Endothelial cell of umbilical vein (primary cell): ENCODE results near the gene KIF6. TPM values are rescaled to one million over a fixed set of nuclear protein-coding genes. Genes with fewer than 3 reads are reported as not detected.

ENCODE experiments used
- BruUV-seq: library from RNA; stranded (reverse); fragments of 400-500 nt; replicated peaks from 2 replicates; lab custom pipeline; 2021; lab: Mats Ljungman, UMichigan
- CTCF ChIA-PET: fragments of 300-600, 350-600 bp; sonication (Branson Sonifier 250); formaldehyde crosslinking; loops from one replicate; lab custom pipeline; 2021; ENCODE audit warnings: antibody characterized with exemption, inconsistent platforms; lab: Charles Lee
- POLR2A ChIA-PET: fragments of 300-600, 350-600 bp; sonication (Branson Sonifier 250); formaldehyde crosslinking; loops from one replicate; lab custom pipeline; 2021; ENCODE audit warnings: antibody characterized with exemption, inconsistent platforms; lab: Charles Lee
- DNase-seq: peaks from one replicate; pipeline ENCODE4 v3.0.0-alpha.2; 2011; ENCODE audit warnings: low read depth, low spot score
- FAIRE-seq: peaks from 2 replicates; lab custom pipeline; 2011; peaks lifted over from hg19 to GRCh38; lab: Jason Lieb, UNC
- H2AFZ ChIP-seq: 2 replicates; pipeline ENCODE4 v1.6.0; 2012; ENCODE audit warnings: low read depth, low read length, control low read depth, inconsistent platforms
- H3K27ac ChIP-seq: 2 replicates; pipeline ENCODE4 v1.5.1; 2011; ENCODE audit warnings: low read depth, mild to moderate bottlenecking, control low read depth, low read length, moderate library complexity; ENCODE audit not compliant: insufficient read depth
- H3K27me3 ChIP-seq, 2 experiments: 2 replicates each; pipeline versions ENCODE4 v1.6.0 to v1.6.1; 2011; ENCODE audit warnings: low read length in 2 of 2, mixed read lengths in 1 of 2; ENCODE audit not compliant: control insufficient read depth in 2 of 2, insufficient read depth in 2 of 2
- H3K36me3 ChIP-seq, 2 experiments: 2 replicates in 1 of 2; 3 replicates in 1 of 2; pipeline ENCODE4 v1.5.1; 2011; ENCODE audit warnings: low read length in 2 of 2, mild to moderate bottlenecking in 1 of 2, moderate library complexity in 1 of 2; ENCODE audit not compliant: control insufficient read depth in 2 of 2, insufficient read depth in 2 of 2; ENCODE audit errors: extremely low read depth in 1 of 2
- H3K4me1 ChIP-seq: 3 replicates; pipeline ENCODE4 v1.5.1; 2011; ENCODE audit warnings: mild to moderate bottlenecking, low read length; ENCODE audit not compliant: control insufficient read depth, insufficient read depth; ENCODE audit errors: extremely low read depth
- H3K4me2 ChIP-seq: 2 replicates; pipeline ENCODE4 v1.6.1; 2011; ENCODE audit warnings: low read length, control low read depth, mixed read lengths; ENCODE audit not compliant: insufficient read depth
- H3K4me3 ChIP-seq, 3 experiments: fragments of 200-600 bp in 1 of 3; sonication (generic), shearing (Covaris generic) in 1 of 3; replicated peaks in 1 of 3; 2 replicates each; pipeline ENCODE4 v1.5.1; 2011 to 2016; ENCODE audit warnings: control low read depth in 3 of 3, low read length in 3 of 3, mild to moderate bottlenecking in 2 of 3, inconsistent platforms in 1 of 3, low read depth in 1 of 3, moderate library complexity in 1 of 3; ENCODE audit not compliant: insufficient read depth in 1 of 3
- H3K79me2 ChIP-seq: 2 replicates; pipeline ENCODE4 v1.6.0; 2012; ENCODE audit warnings: low read length, inconsistent platforms; ENCODE audit not compliant: control insufficient read depth, insufficient read depth
- H3K9ac ChIP-seq: replicated peaks from 2 replicates; pipeline ENCODE3; 2011; ENCODE audit warnings: low read length, control low read depth; ENCODE audit not compliant: insufficient read depth; ENCODE audit errors: extremely low read depth
- H3K9me1 ChIP-seq: replicated peaks from 3 replicates; pipeline ENCODE4 v1.6.0; 2011; ENCODE audit warnings: mild to moderate bottlenecking, low read length; ENCODE audit not compliant: control insufficient read depth, insufficient read depth; ENCODE audit errors: extremely low read depth
- H3K9me3 ChIP-seq: replicated peaks from 2 replicates; pipeline ENCODE4 v1.5.1; 2012; ENCODE audit warnings: low read length, inconsistent platforms; ENCODE audit not compliant: control insufficient read depth, insufficient read depth
- H4K20me1 ChIP-seq: replicated peaks from 2 replicates; pipeline ENCODE3; 2011; ENCODE audit warnings: mild to moderate bottlenecking, low read length; ENCODE audit not compliant: control insufficient read depth, insufficient read depth; ENCODE audit errors: extremely low read depth
- EZH2 ChIP-seq: IDR thresholded peaks from 2 replicates; pipeline ENCODE4 v1.6.1; 2012; ENCODE audit warnings: borderline replicate concordance, low read depth, mild to moderate bottlenecking, moderate library complexity, low read length, inconsistent platforms; ENCODE audit not compliant: severe bottlenecking
- FOS ChIP-seq: IDR thresholded peaks from 2 replicates; pipeline ENCODE4 v1.6.1; 2011; ENCODE audit warnings: mild to moderate bottlenecking, low read length, moderate library complexity, borderline replicate concordance; ENCODE audit not compliant: insufficient read depth
- GATA2 ChIP-seq: IDR thresholded peaks from 2 replicates; pipeline ENCODE4 v1.7.0; 2011; ENCODE audit warnings: low read depth, mild to moderate bottlenecking, moderate library complexity, mixed read lengths, low read length; ENCODE audit not compliant: insufficient read length, insufficient read depth
- JUN ChIP-seq: IDR thresholded peaks from 2 replicates; pipeline ENCODE4 v1.6.1; 2011; ENCODE audit warnings: borderline replicate concordance, low read depth; ENCODE audit not compliant: insufficient read length, insufficient read depth
- MAX ChIP-seq: IDR thresholded peaks from 2 replicates; pipeline ENCODE4 v1.6.1; 2011; ENCODE audit not compliant: insufficient read depth, insufficient read length
- MYC ChIP-seq: IDR thresholded peaks from one replicate; pipeline ENCODE4 v1.6.1; 2011; ENCODE audit warnings: mild to moderate bottlenecking, low read depth, low read length
- POLR2A ChIP-seq: IDR thresholded peaks from 2 replicates; pipeline ENCODE4 v1.6.1; 2012; ENCODE audit warnings: low read depth, mild to moderate bottlenecking, control low read depth, low read length
- POLR2AphosphoS5 ChIP-seq: IDR thresholded peaks from 2 replicates; pipeline ENCODE4 v1.6.1; 2012; ENCODE audit warnings: low read depth, mild to moderate bottlenecking, control low read depth, low read length, moderate library complexity; ENCODE audit not compliant: insufficient read depth
- dilution Hi-C: fragments of 300-500 bp; cut with MboI; formaldehyde crosslinking; loops from one replicate; pipeline ENCODE4 v1.15.0; 2019; ENCODE audit warnings: low sequenced_read_pairs; ENCODE audit not compliant: extremely low pct_ligation_motif_present
- intact Hi-C: fragments of 100-400 bp; cut with micrococcal nuclease; formaldehyde crosslinking; loops from one replicate; pipeline ENCODE4 v1.10.0; 2022
- polyA plus RNA-seq, 4 experiments: library from polyadenylated mRNA; depleted of rRNA in 3 of 4; stranded (reverse) in 3 of 4; unstranded in 1 of 4; fragments of >200 nt; gene quantifications; 2 replicates each; pipeline versions ENCODE4 v1.2.1 to v1.2.3, GENCODE V29; 2011 to 2012; ENCODE audit warnings: missing spikeins in 1 of 4
- total RNA-seq: library from RNA; stranded (reverse); gene quantifications from 2 replicates; pipeline ENCODE4 v1.2.3, GENCODE V29; 2021
- TF ChIP-seq, protein P1 (sequence below), 2 donors: IDR thresholded peaks; 1 replicate in 1 of 2; 2 replicates in 1 of 2; pipeline ENCODE4 v1.5.1; 2011; ENCODE audit warnings: low read length in 2 of 2, mild to moderate bottlenecking in 2 of 2, moderate library complexity in 2 of 2, control low read depth in 1 of 2, inconsistent platforms in 1 of 2, low read depth in 1 of 2; ENCODE audit not compliant: insufficient read depth in 1 of 2; ENCODE audit errors: extremely low read depth in 1 of 2

Gene KIF6
- total and polyA plus RNA-seq, 2 donors (not counting 3 experiments of a cell fraction or from before 2014, with no cell fraction given) = not detected

DNA sequence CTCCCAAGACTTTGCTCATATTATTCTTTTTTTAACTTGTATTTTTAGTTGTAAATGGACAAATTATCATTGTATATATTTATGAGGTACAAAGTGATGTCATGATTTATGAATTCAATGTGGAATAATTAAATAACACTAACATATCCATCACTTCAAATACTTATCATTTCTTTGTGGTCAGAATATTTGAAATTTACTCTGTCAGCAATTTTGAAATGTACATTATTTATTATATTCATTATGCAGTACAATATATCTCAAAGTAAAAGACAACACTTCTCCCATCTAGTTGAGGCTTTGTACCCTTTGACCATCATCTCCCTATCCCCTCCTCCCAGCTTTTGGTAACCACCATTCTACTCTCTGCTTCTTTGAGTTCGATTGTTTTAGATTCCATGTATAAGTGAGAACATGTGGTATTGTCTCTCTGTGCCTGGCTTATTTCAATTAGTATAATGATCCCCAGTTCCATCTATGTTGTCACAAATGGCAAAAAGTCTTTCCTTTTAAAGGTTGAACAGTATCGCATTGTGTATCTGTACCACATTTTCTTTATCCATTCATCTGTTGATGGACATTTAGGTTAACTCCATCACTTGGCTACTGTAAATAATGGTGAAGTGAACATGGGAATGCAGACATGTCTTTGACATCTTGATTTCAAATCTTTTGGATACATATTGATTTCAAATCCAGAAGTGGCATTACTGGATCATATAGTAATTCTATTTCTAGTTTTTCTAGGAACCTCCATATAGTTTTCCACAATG is 197.2 kb downstream of the KIF6 start:
- FAIRE-seq (no peak), DNase-seq (no peak)
- intact Hi-C loops = no loop called here
- H3K27ac ChIP-seq = no peak overlapping the region
- CTCF ChIA-PET = no interaction called here
- H2AFZ ChIP-seq = no peak overlapping the region
- no peaks in the 10 kb centered on the region for H3K4me1 ChIP-seq
- BruUV-seq = no TSS peak
- no peak overlapping the region for H3K9ac ChIP-seq
- no peaks in the 10 kb centered on the region for H4K20me1 ChIP-seq
- no peaks in the 10 kb centered on the region for H3K36me3 ChIP-seq
- no peak overlapping the region for H3K4me2 ChIP-seq
- TF ChIP-seq MYC (no peak), POLR2A (no peak), GATA2 (no peak), EZH2 (no peak)
- H3K4me3 ChIP-seq = no peak overlapping the region
- POLR2A ChIA-PET = no interaction called here
- no peaks in the 10 kb centered on the region for H3K79me2 ChIP-seq
- H3K9me3 ChIP-seq = no peaks in the 10 kb centered on the region
- H3K9me1 ChIP-seq = no peaks in the 10 kb centered on the region
- dilution Hi-C loops = no loop called here
- H3K27me3 ChIP-seq = no peaks in the 10 kb centered on the region

GRCh38 chr6:39524007-39524406 is 201.2 kb downstream of the KIF6 start:
- TF ChIP-seq FOS = no peak
- no peak for TF ChIP-seq MAX
- TF ChIP-seq POLR2AphosphoS5 = no peak
- no peak for TF ChIP-seq MYC
- no peak for TF ChIP-seq JUN
- TF ChIP-seq, protein P1, sequence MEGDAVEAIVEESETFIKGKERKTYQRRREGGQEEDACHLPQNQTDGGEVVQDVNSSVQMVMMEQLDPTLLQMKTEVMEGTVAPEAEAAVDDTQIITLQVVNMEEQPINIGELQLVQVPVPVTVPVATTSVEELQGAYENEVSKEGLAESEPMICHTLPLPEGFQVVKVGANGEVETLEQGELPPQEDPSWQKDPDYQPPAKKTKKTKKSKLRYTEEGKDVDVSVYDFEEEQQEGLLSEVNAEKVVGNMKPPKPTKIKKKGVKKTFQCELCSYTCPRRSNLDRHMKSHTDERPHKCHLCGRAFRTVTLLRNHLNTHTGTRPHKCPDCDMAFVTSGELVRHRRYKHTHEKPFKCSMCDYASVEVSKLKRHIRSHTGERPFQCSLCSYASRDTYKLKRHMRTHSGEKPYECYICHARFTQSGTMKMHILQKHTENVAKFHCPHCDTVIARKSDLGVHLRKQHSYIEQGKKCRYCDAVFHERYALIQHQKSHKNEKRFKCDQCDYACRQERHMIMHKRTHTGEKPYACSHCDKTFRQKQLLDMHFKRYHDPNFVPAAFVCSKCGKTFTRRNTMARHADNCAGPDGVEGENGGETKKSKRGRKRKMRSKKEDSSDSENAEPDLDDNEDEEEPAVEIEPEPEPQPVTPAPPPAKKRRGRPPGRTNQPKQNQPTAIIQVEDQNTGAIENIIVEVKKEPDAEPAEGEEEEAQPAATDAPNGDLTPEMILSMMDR (IDR thresholded peaks at IDR 0.05; ENCODE audit: extremely low read depth in 1 of 2, insufficient read depth in 1 of 2, low read depth in 1 of 2, low read length in 2 of 2) = no peak
- TF ChIP-seq GATA2 = no peak
- no peak for TF ChIP-seq EZH2
- no peak for TF ChIP-seq POLR2A
- Histone ChIP-seq H3K27ac (no peak overlapping the region), H3K4me1 (no peaks in the 10 kb centered on the region), H2AFZ (no peak overlapping the region), H3K9ac (no peak overlapping the region), H3K4me2 (no peak overlapping the region), H4K20me1 (no peaks in the 10 kb centered on the region), H3K4me3 (no peak overlapping the region), H3K79me2 (no peaks in the 10 kb centered on the region), H3K27me3 (no peaks in the 10 kb centered on the region), H3K9me1 (no peaks in the 10 kb centered on the region), H3K9me3 (no peaks in the 10 kb centered on the region), H3K36me3 (no peaks in the 10 kb centered on the region)
- DNase-seq (no peak), FAIRE-seq (no peak)
- dilution Hi-C loops = no loop called here
- ChIA-PET POLR2A (no interaction called here), CTCF (no interaction called here)
- intact Hi-C loops = no loop called here
- no TSS peak for BruUV-seq
